ENCODE measurements around the gene F7.

- TF ChIP-seq CTCF (conservative IDR thresholded peaks at IDR 0.05; ENCODE audit: low read depth, low read length) (no peak), RAD21 (IDR thresholded peaks at IDR 0.05; ENCODE audit: low read length) (no peak), POLR2A (IDR thresholded peaks at IDR 0.05; ENCODE audit: low read depth, low read length) (no peak), RCOR1 (IDR thresholded peaks at IDR 0.05; ENCODE audit: insufficient replicate concordance, low read length) (no peak), MAFK (IDR thresholded peaks at IDR 0.05; ENCODE audit: low read depth, low read length) (no peak), MAZ (IDR thresholded peaks at IDR 0.05; ENCODE audit: borderline replicate concordance, low read depth, low read length) (no peak), MXI1 (IDR thresholded peaks at IDR 0.05; ENCODE audit: borderline replicate concordance, low read depth, low read length) (no peak)
- TF ChIP-seq, protein P1, sequence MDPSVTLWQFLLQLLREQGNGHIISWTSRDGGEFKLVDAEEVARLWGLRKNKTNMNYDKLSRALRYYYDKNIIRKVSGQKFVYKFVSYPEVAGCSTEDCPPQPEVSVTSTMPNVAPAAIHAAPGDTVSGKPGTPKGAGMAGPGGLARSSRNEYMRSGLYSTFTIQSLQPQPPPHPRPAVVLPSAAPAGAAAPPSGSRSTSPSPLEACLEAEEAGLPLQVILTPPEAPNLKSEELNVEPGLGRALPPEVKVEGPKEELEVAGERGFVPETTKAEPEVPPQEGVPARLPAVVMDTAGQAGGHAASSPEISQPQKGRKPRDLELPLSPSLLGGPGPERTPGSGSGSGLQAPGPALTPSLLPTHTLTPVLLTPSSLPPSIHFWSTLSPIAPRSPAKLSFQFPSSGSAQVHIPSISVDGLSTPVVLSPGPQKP (IDR thresholded peaks at IDR 0.05; ENCODE audit: borderline replicate concordance, low read depth, low read length), result no peak
These were observed at the start of gene F7 for GRCh38 chr13:113105032-113105920.
